GM19324 (cell line): Measurements from ENCODE around the gene PRKD3.
"Not testable (repeated sequence)": the region's sequence is repeated elsewhere in the genome, so short reads cannot be mapped to it uniquely, and the experiment has no call there.

Experiments
- ATAC-seq: cut with Tn5 transposase; IDR thresholded peaks from one replicate; pipeline ENCODE4 v1.9.1; 2021; ENCODE audit warnings: mild to moderate bottlenecking, moderate library complexity; ENCODE audit not compliant: unreplicated experiment, low FRiP score

PRKD3 gene

DNA sequence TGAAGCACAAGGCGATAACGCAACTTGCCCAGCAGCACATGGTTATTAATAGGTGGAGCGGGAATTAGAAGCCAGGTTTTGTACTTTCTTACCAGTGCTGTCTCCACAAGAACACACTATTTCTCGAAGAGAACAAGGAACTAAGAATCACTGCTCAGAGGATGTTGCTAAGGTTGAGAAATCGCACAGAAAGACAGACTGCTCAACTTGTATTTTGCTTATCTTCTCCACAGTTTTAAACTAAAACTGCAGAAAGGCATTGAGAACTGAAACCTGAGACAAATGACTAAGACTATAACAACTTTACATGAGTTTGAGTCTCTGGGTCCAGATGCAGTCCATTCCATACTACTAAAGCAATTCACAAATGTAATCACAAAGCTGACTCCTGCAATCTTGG is 6.2 kb downstream of the PRKD3 start:
- peak; percentile 59 for ATAC-seq

DNA sequence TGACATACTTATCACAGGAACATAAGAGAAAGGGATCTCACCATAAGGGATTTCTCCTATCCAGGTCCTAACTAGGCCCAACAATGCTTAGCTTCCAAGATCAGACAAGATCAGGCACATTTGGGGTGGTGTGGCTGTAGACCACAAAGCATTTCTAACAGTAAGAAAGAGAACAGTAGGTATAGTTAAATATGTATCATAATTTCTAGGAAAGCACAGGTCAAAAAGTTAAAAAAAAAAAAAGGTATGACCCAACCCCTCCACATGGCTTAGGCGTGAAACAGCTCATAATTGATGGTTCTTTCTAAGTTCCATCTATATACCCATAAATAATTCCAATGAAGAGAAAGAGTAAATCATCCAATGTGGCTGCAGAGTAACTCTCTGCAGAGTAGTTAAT is 6.9 kb downstream of the PRKD3 start:
- no peak for ATAC-seq

DNA sequence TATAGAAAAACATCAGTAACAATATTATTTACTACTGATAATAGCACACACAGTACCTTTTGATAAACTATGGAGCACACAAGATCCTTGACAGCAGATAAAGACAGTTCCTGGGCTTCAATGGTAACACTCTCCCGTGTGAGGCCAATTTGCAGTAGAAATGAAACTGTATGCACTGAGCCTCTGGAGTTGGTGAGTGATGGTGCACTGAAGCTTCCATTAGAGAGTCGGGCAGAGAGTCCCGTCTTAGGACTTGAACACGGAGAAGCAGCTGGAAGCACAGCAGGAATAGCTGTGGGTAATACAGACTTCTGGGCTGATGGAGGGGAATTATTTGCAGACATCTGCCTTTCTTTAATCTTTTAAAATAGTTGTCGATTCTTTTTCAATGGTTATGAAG is 8.5 kb downstream of the PRKD3 start:
- no peak for ATAC-seq

DNA sequence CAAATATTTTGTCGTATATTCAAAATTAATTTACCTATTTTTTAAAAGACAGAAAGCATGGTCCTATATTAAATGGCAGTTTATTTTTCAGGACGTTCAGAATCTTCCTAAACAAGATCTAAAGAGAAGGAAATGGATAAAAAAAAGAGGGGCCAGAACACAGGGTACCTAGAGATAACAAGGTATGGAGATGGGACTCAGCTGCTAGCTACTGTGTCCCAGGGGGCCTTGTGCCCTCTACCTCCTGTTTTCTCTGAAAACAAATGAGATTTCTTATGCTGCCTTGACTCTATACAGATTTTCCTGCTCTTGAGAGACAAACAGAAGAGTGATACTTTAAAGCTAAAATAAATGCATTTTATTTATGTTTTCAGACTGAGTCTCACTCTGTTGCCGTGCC is 9.3 kb downstream of the PRKD3 start:
- ATAC-seq: no peak

DNA sequence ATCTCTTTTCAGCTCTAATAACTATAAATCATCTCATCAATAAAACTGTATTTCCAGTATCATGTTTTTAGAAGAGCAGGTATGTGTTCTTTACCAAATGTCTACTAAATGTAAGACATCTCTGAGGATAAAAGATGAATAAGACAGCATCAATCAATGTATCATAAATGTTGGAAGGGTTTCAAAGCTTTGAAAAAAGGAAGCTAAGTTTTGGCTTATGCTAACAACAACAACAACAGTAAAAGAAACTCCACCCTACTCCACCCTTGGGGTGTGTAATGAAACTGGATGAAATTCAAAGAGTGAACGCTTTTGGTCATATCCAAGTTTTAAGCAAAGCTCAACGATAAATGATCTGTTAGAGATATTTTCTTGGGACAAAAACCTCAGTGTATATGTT is 17.1 kb downstream of the PRKD3 start:
- ATAC-seq: no peak

DNA sequence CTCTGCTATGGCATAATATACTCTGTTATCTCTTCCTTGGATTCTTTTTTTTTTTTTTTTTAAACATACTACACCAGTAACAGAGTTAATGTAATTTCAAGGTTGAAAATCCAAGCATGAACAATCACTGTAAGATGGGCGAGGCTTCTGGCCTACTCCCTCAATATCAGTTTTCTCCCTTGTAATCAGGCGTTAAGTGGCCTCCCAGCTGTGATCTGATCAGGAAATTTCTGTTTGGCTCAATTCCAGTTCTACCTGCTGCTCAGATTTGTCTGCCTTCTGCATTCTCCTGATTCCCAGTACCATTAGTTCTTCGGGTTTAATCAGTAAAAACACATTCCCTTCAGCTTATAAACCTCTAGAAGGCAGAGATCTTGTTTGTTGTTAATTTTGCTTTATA is 18.6 kb downstream of the PRKD3 start:
- ATAC-seq: no peak

DNA sequence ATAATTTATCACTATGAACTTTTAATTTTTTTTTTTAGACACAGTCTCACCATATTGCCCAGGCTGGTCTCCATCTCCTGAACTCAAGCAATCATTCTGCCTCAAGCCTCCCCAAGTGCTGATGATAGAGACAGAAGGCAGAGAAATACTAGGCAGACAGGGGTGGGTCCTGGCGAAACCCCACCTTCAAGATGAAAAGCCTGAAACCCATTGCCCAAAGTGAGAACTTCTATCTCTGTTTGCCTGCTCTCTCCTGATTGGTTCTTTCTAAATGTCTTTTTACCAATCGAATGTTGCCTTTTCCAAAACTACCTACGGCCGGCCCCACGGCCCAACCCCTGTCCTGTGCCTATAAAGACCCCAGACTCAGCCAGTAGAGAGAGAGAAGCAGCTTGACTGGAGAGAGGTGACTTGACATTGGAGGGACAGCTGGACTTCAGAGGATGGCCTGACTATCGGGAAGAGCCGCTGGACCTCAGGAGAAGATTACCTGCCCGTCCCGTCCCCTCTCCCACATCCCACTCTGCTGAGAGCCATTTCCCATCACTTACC is 21.9 kb downstream of the PRKD3 start:
- ATAC-seq: no peak

DNA sequence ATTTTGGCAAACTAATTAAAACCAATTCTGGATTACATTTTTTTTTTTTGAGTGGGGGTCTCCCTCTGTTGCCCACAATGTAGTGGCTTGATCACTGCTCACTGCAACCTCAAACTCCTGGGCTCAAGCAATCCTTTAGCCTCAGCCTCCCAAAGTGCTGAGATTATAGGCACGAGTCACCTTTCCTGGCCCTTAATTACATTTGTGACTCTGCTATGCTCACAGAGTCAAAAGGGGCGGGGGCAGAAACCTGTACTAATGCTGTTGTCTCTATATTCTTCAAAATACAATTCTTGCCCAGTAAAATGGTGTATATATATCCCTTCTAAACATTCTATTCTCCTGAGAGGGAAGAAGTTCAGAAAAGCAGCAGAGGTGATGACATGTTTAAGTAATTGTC is 23.2 kb downstream of the PRKD3 start:
- no peak for ATAC-seq

DNA sequence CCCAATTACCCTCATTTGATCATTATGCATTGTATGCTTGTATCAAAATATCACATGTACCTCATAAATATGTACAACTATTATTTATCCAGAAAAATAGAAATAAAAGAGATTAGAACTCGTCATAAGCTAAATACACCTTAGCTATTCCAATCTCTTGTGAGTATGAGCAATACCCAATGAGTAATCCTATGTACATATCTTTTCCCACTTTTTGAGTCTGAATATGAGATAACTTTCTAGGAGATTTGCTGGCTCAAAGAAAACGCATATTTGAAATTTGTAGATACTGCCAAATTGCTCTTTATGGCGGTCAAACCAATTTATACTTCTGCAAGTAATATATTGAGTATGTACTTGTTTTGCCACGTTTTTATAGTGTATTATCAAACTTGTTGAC is 24.1 kb downstream of the PRKD3 start:
- no peak for ATAC-seq

DNA sequence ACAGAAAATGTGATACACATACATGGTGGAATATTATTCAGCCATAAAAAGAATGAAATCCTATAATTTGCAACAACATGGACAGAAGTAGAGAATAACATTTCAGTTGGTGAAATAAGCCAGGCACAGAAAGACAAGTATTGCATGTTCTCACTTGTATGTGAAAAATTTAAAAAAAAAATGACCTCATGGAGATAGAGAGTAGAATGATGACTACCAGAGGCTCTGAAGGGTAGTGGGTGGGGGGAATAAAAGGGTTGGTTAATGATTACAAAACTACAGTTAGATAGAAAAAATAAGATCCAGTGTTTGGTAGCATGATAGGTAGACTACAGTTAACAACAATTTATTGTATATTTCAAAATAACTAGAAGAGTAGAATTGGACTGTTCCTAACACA is 24.5 kb downstream of the PRKD3 start:
- no peak for ATAC-seq

DNA sequence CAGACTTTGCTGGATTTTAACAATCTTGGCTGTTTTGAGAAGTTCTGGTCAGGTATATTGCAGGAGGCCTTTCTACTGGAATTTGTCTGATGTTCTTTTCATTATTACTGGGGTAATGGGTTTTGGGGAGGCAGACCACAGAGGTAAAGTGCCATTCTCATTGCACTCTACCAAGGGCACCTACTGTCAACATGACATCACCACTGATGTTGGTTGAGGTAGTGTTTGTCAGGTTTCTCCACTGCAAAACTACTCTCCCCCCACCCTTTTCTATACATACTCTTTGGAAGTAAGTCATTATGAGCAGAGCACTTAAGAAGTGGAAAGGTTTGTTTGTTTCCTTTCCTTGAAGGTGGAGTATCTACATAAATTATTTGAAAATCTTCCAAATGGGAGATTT is 27.0 kb downstream of the PRKD3 start:
- ATAC-seq: no peak

DNA sequence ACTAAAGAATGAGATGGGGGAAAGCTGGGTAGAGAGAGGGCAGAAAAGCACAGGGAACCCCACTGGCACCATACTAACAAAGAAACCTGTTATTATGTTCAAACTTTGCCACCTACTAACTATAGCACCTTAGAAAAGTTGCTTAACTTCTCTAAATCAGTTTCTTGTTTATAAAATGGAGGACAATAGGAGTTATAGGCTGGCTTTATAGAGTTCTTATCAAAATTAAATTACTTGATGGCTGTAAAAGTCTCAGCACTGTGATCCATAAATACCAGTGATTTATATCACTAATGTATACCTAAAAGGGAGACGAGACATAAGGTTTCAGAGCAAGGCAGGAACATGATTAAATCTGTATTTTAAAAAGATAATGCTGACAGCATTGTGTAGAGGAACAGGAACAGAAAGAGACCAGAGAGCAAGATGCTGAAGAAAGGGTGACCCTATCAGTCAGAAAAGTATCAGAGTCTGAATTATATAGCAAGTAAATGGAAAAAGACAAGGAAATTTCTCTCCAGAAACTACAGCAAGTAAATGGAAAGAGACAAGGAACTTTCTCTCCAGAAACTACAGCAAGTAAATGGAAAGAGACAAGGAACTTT is 29.1 kb downstream of the PRKD3 start:
- no peak for ATAC-seq

DNA sequence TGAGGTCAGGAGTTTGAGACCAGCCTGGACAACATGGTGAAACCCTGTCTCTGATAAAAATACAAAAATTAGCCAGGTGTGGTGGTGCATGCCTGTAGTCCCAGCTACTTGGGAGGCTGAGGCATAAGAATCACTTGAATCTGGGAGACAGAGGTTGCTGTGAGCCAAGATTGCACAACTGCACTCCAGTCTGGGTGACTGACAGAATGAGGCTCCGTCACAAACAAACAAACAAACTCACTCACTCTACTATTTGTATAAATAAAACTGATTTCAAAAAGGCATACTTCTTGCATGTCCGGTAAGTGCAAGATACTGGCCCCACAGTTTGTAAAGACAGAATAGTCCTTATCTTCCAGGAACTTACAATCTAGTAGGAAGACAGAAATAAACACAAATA is 29.8 kb downstream of the PRKD3 start:
- ATAC-seq: not testable (repeated sequence)

DNA sequence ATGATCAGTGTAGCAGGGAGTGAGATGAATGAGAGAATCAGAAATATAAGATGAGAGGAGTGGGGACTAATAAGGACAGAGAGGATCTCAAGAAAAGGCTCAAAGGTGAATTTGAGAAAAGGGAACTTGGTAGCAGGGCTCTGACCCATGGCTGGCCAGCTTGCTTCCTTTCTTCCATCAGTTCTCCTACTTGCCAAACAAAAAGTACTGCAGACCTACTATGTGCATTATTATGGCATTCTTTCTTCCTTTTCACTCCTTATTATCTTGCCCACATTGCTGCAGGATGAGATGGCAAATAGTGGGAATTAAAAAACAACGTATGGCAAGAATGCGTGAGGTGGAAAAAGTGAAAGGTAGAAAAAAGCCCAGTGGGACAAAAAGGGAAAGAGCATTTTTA is 33.0 kb downstream of the PRKD3 start:
- ATAC-seq: no peak

DNA sequence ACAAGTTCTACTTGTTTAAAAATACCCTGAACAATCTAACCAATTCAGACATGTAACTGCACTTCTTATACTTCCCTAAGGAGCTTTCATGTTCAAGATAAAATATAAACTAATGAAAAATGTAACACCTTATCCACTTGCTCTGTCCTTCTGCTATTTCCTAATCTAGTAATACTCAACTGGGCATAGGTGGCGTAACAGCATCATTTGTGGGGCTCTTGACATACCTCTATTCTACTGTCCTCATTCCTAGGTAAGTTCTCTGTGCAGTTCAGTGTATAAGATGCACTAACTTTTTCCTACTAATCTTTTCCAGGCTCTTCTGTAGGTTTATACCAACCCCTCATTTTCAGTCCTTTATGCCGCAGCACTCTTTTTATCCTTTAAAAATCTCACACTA is 36.7 kb downstream of the PRKD3 start:
- ATAC-seq: no peak

DNA sequence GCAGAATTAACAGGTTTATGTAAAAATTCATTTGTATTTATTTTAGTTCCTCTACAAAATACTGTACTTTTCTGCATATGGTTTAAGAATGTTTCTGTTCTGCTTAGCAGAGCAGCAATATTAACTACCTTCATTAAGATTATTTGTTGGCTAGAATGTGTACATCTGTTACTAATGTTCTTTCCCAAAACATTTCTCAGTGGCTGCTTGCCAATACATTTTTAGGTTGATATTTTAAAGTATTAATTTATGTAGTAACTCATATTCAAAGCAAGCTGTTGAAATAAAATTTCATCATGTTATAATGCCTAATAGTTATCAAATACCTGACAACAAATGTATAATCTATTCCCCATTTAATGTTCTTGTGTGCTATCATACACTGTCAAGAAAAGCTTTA is 40.3 kb downstream of the PRKD3 start:
- no peak for ATAC-seq

DNA sequence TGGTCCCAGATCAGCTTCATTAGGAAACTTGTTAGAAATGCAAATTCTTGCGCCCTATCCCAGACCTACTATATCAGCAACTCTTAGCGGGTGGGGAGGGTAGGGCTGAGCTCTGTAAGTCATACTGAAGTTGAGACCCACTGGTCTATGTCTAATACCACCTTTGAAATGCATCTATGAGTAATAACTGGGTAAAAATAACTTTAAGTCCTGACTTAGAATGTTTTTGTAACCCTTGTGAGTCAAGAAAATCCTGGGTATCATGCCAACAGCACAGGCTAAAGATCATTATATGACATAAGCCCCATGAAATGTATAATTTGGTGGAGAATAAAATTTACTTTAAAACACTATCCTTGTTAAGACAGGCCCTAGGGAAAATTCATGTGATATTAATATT is 41.4 kb downstream of the PRKD3 start:
- no peak for ATAC-seq

DNA sequence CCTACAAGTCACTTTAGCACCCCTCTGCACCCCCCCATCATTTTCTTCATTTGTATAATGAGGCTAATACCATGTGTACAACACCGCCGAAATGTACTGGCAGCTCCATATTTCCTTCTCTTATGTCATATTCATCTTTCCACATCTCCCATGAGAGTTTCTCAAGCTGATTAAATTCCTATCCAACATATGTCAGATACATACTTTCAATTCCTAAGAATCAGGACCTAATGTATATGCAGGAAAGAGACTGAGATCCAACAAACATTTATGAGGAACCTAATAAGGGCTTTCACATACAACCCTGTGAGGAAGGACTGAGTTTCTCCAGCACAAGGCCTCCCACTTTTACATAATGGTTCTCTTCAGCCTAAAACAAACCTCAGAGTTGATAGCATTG is 41.9 kb downstream of the PRKD3 start:
- ATAC-seq: no peak

DNA sequence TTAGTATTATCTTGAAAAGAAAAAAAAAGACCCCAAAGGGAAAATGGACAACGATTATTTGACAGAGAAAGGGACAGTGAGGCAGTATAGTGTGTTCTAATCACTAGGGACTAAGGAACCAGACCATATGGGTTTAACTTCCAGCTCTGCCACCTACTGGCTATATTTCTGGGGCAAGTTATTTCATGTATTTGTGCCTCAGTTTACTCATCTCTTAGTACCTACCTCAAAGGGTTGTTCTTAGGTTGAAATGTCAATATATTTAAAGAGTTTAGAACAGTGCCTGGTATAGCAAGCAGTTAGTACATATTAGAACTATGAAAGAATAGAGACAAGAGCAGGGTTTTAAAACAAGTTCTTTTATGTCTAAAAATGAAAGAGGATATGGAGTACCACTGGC is 42.7 kb downstream of the PRKD3 start:
- ATAC-seq: no peak

DNA sequence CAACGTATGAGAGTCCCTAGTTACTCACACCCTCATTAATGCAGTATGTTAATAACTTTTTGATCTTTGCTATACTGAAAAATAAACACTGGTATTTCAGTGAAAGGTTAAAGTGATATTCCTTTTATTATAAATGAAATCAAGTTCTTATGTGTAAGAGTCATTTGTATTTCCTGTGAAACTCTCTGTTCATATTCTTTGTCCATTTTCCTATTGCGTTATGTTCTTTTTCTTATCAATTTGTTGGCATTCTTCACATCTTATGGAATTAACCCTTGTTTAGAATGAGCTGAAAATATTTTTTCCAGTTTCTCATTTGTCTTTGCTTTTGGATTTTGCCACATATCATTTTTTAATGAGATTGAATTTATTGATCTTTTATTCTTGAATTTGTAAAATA is 48.3 kb downstream of the PRKD3 start:
- ATAC-seq: no peak
